Globus pallidus (tissue), 1 donor: ENCODE measurements around the gene ZBTB34.

Experiments used
- DNase-seq: peaks from one replicate; pipeline ENCODE4 v3.0.0-alpha.2; 2015; ENCODE audit warnings: low spot score

ZBTB34 gene

DNA sequence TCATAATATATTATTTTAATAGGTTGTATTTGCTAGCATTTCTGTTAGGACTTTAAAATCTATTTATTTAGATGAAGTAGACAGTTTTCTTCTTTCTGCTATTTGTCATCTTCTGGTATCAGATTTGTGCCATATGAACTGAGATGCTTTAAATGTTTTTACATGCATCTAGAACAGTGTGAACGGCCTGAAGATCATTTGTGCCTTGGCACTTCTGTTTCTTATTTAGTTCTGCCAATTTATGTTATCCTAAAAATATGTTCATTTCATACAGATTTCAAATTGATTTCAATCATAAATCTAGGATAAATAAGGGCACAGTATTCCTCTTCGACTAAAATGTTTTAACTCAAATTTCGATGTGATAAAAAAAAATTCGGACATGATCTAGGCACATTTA lies 16.1 kb downstream of the ZBTB34 start:
- DNase-seq, result no peak

DNA sequence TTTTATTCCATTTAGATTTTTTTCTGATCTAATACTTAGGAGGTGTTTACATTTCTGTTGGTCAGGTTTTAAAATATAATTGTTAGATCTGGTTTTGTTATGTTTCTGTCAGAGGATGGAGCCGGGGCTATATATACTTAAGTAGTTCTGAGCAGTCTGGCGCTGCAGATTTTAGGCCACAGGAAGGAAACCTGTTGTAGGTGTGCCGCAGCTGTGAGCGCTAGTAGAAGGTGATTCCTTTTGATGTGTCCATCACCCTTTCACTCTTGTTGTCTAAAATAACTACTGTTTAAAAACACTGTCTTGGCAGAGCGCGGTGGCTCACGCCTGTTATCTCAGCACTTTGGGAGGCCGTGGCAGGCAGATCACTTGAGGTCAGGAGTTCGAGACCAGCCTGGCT lies 17.0 kb downstream of the ZBTB34 start:
- DNase-seq, result no peak

GRCh38 chr9:126879288-126879687 lies 18.8 kb downstream of the ZBTB34 start:
- no peak for DNase-seq

- DNase-seq, result no peak
Measured at GRCh38 chr9:126880226-126880946, 19.9 kb downstream of the ZBTB34 start.

DNA sequence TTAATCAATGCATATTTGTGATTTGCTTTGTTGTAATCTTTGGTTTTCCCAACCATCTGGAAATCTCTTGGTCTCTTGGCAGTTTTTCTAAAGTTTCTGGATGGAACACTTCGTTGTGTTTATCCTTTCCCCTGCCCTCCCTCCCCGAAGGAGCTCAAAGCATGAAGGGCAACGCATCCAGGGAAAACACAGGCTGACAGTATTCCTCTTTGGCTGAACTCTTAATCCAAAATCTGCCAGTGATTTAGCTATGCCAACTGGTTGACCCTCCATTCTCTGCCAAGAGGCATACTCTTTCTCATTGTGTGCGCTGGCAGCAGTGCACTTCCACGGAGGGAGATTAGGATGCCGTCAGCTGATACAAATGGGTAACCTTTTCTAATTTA lies 20.5 kb downstream of the ZBTB34 start:
- DNase-seq, result peak; percentile 79

- no peak for DNase-seq
Measured at GRCh38 chr9:126882746-126883145, 22.3 kb downstream of the ZBTB34 start.

DNA sequence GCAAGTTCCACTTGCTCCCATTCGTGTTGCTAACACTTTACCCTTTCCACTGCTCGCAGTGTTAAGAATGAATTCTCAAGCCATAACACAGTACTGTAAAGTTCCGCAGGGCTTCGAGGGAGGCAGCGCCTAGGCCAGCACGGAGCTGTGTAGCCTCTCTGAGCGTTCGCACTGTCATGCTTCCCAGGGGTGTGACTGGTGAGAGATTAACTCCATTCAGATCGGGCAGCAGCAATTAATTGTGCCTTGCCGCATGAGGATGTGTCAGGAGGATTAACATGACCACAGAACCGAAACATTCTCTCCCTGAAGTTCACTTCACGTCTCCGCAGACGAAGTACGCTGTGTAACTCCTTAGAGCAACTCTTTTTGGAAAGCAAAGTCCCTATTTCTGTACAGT lies 23.2 kb downstream of the ZBTB34 start:
- no peak for DNase-seq

DNA sequence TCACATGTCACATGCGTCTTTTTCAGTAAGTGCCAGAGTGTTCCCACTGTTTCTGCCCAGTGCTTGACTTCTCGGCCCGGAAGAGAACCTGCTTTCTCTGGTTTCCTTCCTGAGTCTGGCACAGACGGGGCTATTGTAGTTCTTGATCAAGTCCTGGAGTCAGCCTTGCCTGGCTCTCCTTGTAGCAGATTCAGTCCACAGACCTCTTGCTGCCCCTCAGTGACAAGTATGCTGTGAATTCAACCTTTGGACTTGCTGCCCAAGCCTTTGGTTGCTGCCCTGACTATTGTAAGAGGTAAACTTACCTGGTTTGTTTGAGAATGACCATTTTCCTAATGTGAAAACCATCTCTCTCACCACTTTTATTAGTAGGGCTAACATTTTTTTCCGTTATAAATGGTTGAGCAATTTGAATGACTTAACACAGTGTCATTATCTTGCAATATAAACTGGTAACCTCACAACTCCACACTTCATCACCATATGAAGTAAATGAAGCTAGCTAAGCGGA lies 24.7 kb downstream of the ZBTB34 start:
- no peak for DNase-seq

GRCh38 chr9:126886034-126886822 lies 25.8 kb downstream of the ZBTB34 start:
- no peak for DNase-seq

DNA sequence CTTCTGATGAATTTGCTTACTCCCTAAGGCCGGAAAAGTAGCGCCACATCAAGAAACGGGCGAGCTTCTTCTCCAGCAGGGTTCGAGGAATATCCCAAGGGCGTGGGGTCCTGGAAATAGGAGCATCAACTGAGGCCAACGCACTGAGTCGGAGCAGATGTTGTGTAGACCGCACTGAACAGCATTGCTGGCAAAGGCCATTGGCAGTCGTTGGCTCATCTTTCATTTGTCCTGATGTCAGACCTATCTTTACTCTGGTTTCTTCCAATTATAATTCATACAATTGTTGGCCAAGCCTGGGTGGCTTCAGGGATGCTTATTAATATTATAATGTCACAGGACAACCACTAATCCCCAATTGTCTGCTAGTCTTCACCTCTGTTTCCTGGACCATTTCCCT lies 26.5 kb downstream of the ZBTB34 start:
- DNase-seq, result no peak

DNA sequence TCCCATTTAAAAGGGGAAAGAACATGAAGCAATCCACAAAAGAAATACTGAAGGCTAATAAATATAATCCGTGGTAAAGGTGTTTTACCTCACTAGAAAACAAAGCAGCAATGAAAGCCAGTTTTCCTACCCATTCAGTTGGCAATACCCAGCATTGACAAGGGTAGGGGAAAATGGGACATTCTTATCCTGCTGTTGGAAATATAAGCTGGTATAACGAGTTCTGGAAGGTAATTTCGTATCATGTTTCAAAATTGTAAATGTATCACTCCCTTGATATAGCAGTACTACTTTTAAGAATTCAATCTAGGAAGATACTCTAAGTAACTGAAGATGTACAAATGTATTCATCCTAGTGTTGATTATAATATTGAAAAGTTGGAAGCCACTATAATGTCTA lies 31.2 kb downstream of the ZBTB34 start:
- DNase-seq, result no peak

DNA sequence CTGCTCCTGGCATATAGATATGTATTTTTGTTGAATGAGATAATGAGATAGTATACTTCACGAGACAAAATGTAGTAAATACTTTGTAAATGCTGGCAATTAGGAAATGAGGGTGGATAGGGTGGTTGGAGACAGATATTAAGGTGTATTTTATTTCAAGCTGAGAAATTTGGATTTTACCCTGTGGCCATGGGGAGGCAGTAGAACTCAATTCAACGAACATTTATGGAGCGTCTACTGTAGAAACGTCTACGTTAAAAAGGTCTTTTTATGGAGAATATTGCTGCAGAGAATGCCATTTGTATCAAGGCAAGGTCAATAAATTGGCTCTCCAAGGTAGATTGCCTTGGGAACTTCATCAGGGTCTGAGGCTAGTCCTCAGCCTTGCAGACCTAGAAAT lies 32.6 kb downstream of the ZBTB34 start:
- no peak for DNase-seq

GRCh38 chr9:126894052-126894603 lies 33.7 kb downstream of the ZBTB34 start:
- DNase-seq, result no peak

DNA sequence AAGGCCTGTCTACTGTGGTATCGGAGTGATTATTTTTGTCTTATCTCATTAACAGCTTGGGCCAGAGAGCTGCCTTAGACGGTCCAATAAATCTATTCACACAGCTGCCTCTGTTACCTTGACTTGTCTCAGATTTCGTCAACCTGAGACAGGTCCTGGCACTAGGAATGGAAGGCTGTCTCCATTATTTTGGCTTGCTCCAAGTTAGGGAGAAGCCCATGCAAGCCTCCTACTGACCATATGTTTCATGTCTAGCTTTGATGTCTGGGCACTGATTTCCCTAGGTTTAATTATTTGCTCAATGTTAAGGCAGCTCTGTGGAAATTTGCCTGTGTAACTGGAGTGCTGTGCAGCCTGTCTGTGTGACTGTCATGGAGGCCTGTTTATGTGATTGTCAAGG lies 41.8 kb downstream of the ZBTB34 start:
- no peak for DNase-seq

GRCh38 chr9:126904586-126904985 lies 44.1 kb downstream of the ZBTB34 start:
- DNase-seq, result no peak

- no peak for DNase-seq
Measured at GRCh38 chr9:126906091-126906490, 45.7 kb downstream of the ZBTB34 start.

- no peak for DNase-seq
Measured at GRCh38 chr9:126907058-126907457, 46.6 kb downstream of the ZBTB34 start.

GRCh38 chr9:126914458-126915280 lies 54.2 kb downstream of the ZBTB34 start, which contains the start of gene RALGPS1:
Gene RALGPS1 (plus strand): TSS chr9:126914782. CDS start chr9:126962290, 47,508 bp downstream.
- peak; percentile 96 for DNase-seq

DNA sequence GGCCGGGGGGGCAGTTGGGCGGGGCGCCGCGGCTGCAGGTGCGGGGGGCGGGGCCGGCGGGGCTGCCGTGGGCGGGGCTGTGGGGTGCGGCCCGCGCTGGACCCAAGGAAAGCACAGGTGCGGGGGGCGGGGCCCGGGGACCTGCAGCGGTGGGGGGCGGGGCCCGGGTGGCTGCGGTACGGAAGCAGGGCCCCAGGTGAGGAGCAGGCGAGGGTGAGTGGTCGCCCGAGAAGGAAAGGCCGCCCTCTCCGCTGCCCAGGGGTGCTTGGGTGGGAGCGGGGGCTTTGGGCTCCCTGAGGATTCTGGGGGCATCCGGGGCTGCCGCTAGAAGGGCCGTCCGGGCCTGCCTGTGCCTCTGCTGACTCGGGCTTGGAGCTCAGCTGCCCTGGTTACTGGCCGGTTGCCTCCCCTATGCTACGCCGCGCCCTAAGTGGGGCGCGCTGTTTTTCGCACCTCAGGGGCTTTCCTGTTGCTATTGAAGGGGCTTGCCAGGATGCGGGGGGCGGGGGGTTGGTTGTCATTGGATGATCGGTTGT lies 54.9 kb downstream of the ZBTB34 start:
- peak; percentile 31 for DNase-seq

DNA sequence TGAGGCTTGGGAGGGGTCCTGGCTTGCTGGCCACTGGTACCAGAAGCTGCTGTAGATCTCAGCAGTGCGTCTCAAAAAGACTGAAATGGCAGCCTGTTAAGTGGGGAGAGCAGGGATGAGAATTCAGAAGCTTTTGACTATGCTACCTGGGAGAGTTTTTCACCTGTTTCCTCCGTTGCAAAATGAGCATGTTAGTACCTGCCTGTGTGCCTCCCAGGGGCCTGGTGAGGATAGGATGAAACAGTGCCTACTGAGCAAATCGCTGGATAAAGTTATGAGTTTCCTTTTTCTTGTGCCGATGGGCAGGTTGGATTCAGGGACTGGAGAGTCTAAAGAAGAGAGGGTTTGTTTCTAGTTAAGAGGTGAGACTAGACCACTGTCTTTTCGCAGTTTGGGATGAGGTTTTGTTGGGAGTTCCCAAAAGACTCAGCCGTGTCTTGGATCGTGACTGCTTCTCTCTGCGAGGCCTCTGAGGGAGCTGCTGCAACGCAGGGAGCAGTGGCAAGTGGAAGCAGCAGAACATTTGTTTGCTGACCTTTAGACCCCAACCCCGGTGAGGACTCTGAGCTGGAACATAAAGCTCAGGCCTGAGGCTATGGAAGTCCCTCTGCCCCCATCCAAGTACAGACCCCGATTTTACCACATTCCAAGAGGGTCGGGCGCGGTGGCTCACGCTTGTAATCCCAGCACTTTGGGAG lies 55.6 kb downstream of the ZBTB34 start:
- DNase-seq, result no peak

DNA sequence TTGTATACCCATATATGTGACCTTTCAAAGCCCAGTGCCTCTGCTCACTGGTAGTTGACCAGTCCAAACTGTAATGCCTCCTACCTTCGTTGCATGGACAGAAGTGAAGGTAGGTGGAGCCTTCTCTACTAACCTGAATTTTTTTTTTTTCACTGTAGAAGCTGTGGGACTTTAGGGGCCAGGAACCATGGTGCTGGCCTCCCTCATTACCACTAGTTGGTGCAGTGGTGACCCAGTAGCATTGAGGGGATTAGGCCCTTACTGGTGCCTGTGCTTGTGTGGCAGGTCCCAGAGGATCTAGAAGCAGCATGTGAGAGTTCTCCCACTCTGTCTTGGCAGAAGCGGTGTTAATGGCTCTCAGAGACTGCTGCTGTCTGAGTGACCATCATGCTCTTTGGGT lies 56.5 kb downstream of the ZBTB34 start:
- DNase-seq, result no peak
